Measurements from ENCODE around the gene TBC1D7.
"Not testable (repeated sequence)": the region's sequence is repeated elsewhere in the genome, so short reads cannot be mapped to it uniquely, and the experiment has no call there.

TBC1D7 gene

GRCh38 chr6:13355999-13356785 lies 27.9 kb upstream of the TBC1D7 start:
- no peak for DNase-seq (ENCODE audit: low spot score)

- DNase-seq (ENCODE audit: low spot score) = peak; percentile 74
Observed at GRCh38 chr6:13355043-13355945, 27.0 kb upstream of the TBC1D7 start.

GRCh38 chr6:13354331-13355042 lies 26.1 kb upstream of the TBC1D7 start:
- peak; percentile 51 for DNase-seq (ENCODE audit: low spot score)

- DNase-seq (ENCODE audit: low spot score) = no peak
Observed at GRCh38 chr6:13352165-13352564, 23.8 kb upstream of the TBC1D7 start.

- no peak for DNase-seq (ENCODE audit: low spot score)
Observed at GRCh38 chr6:13351271-13351670, 22.9 kb upstream of the TBC1D7 start.

GRCh38 chr6:13349811-13350506 lies 21.6 kb upstream of the TBC1D7 start:
- no peak for DNase-seq (ENCODE audit: low spot score)

- no peak for DNase-seq (ENCODE audit: low spot score)
Observed at GRCh38 chr6:13348334-13349113, 20.2 kb upstream of the TBC1D7 start.

- DNase-seq (ENCODE audit: low spot score) = no peak
Observed at GRCh38 chr6:13346245-13346644, 17.9 kb upstream of the TBC1D7 start.

- DNase-seq (ENCODE audit: low spot score) = no peak
Observed at GRCh38 chr6:13342414-13343019, 14.2 kb upstream of the TBC1D7 start.

- DNase-seq (ENCODE audit: low spot score) = no peak
Observed at GRCh38 chr6:13339863-13340630, 11.7 kb upstream of the TBC1D7 start.

GRCh38 chr6:13338038-13338437 lies 9.7 kb upstream of the TBC1D7 start:
- no peak for DNase-seq (ENCODE audit: low spot score)

GRCh38 chr6:13336553-13336952 lies 8.2 kb upstream of the TBC1D7 start:
- DNase-seq (ENCODE audit: low spot score) = peak; percentile 84

GRCh38 chr6:13334953-13335352 lies 6.6 kb upstream of the TBC1D7 start:
- DNase-seq (ENCODE audit: low spot score) = no peak

- no peak for DNase-seq (ENCODE audit: low spot score)
Observed at GRCh38 chr6:13332349-13332706, 4.0 kb upstream of the TBC1D7 start.

- peak; percentile 16 for DNase-seq (ENCODE audit: low spot score)
Observed at GRCh38 chr6:13331516-13332348, 3.4 kb upstream of the TBC1D7 start.

- DNase-seq (ENCODE audit: low spot score) = no peak
Observed at GRCh38 chr6:13328875-13329183, 492 bp upstream of the TBC1D7 start.

- peak; percentile 8 for DNase-seq (ENCODE audit: low spot score)
Observed at GRCh38 chr6:13327691-13328075, 654 bp downstream of the TBC1D7 start.

- not testable (repeated sequence) for DNase-seq (ENCODE audit: low spot score)
Observed at GRCh38 chr6:13326031-13326586, 2.2 kb downstream of the TBC1D7 start.
